Endometrium (tissue), 2 donors: ENCODE data around the gene TCP10L.
A peak's percentile ranks its signal among the peaks of the same experiment; 100 is the strongest.
"Not testable (repeated sequence)": the region's sequence is repeated elsewhere in the genome, so short reads cannot be mapped to it uniquely, and the experiment has no call there.

Experiments
- FAIRE-seq: peaks from 2 replicates; lab custom pipeline; 2012; peaks lifted over from hg19 to GRCh38; lab: Jason Lieb, UNC
- donor health status: control.
- donor health status: control.

TCP10L gene

GRCh38 chr21:32554832-32555638, 30.3 kb downstream of the TCP10L start:
- FAIRE-seq: no peak

GRCh38 chr21:32549886-32550285, 35.4 kb downstream of the TCP10L start:
- FAIRE-seq: no peak

- FAIRE-seq: no peak
Measured at GRCh38 chr21:32549440-32549839, 35.9 kb downstream of the TCP10L start.

DNA sequence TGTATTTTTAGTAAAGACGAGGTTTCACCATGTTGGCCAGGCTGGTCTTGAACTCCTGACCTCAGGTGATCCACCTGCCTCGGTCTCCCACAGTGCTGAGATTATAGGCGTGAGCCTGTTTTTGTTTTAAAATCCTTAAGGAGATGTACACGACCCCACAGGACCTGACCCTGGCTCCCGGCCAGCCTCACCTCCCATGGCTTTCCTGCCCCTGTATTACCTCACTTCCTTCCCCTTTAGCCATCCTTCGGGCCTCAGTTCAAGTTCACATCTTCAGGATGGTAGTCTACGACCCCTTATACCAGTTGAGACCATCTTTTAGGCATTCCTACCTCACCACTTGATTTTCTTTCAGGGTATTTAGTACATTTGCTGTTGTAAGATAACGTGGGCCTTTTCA, 36.3 kb downstream of the TCP10L start:
- no peak for FAIRE-seq

- no peak for FAIRE-seq
Measured at GRCh38 chr21:32547018-32547417, 38.3 kb downstream of the TCP10L start.

GRCh38 chr21:32545948-32546441, 39.3 kb downstream of the TCP10L start:
- FAIRE-seq: no peak

- no peak for FAIRE-seq
Measured at GRCh38 chr21:32544697-32545096, 40.6 kb downstream of the TCP10L start.

- no peak for FAIRE-seq
Measured at GRCh38 chr21:32543975-32544374, 41.3 kb downstream of the TCP10L start.

DNA sequence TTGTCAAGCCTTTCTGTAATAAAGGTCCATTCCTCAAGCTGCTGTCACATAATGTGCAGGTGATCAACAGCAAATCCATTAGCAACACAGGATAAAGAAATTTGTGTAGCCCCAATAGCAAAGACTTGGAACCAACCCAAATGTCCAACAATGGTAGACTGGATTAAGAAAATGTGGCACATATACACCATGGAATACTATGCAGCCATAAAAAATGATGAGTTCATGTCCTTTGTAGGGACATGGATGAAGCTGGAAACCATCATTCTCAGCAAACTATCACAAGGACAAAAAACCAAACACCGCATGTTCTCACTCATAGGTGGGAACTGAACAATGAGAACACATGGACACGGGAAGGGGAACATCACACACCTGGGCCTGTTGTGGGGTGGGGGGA, 42.3 kb downstream of the TCP10L start:
- FAIRE-seq: not testable (repeated sequence)

DNA sequence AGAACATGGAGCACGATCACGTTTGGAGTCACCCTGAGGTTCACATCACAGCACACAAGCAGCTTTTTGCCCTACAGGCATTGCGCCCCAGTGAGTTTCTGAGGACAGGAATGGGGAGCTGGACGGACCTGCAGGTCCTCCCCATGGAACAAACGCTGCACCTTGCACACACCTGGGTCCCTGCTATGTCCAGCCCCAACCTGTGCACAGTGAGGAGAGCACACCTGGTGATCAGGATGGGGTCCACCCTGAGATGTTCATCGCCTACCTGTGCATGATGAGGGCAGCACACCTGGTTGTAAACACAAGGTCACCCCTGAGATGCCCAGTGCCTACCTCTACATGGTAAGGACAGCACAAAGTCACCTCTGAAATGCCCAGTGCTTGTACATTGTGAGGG, 45.9 kb downstream of the TCP10L start:
- no peak for FAIRE-seq

DNA sequence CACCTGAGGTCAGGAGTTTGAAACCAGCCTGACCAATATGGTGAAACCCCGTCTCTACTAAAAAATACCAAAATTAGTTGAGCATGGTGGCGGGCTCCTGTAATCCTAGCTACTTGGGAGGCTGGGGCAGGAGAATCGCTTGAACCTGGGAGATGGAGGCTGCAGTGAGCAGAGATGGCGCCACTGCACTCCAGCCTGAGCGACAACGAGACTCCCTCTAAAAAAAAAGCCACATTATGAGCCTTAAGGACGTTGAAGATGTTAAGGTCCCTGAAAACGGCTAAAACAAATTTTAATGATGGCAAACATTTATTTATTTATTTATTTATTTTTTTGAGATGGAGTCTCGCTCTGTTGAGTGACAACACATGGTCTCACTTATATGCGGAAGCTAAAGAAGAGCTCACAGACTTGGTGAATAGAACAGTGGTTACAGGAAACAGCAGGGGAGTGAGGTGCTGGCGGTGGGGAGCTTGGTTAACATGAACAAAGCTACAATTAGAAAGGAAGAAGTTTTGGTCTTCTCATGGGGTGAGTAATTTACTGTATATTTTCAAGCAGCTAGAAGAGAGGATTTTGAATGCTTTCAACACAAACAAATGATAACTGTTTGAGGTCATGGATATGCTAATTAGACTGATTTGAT, 47.1 kb downstream of the TCP10L start:
- no peak for FAIRE-seq

DNA sequence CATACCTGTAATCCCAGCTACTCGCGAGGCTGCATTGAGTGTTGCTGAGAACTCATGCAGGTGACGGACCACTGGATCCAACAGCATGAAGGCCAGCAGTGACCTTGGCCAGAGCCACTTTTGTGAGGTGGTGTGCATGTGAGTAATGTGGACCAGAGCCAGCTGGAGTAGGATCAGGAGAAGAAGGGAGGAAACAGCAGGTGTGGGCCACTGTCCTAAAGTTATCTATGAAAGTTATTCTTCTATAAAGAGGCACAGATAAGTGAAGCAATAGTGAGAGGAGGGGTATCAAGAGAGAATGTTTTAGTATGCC, 47.8 kb downstream of the TCP10L start:
- no peak for FAIRE-seq

GRCh38 chr21:32535612-32536011, 49.7 kb downstream of the TCP10L start:
- FAIRE-seq: no peak

GRCh38 chr21:32534113-32534512, 51.2 kb downstream of the TCP10L start:
- FAIRE-seq: no peak

GRCh38 chr21:32533611-32534010, 51.7 kb downstream of the TCP10L start:
- no peak for FAIRE-seq

GRCh38 chr21:32533053-32533452, 52.3 kb downstream of the TCP10L start:
- FAIRE-seq: no peak

DNA sequence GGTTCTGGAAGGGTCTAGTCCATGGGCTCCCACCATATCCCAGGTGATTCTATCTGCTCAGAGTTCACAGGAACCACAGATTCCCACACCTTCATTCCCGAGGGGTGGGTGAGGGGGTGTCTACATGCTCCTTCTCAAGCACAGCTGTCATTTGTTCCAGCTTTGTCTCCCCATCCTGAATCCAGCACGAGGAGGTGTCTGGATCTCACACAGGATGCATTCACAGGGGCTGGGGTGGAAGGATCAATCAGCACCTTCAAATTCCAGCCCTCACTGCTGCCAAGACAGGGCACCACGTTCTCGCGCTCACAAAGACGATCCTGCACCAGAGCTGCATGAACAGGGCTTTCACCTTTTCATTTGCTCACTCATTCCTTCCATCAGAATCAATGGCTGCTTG, 52.7 kb downstream of the TCP10L start:
- no peak for FAIRE-seq

GRCh38 chr21:32531561-32531960, 53.8 kb downstream of the TCP10L start:
- not testable (repeated sequence) for FAIRE-seq

DNA sequence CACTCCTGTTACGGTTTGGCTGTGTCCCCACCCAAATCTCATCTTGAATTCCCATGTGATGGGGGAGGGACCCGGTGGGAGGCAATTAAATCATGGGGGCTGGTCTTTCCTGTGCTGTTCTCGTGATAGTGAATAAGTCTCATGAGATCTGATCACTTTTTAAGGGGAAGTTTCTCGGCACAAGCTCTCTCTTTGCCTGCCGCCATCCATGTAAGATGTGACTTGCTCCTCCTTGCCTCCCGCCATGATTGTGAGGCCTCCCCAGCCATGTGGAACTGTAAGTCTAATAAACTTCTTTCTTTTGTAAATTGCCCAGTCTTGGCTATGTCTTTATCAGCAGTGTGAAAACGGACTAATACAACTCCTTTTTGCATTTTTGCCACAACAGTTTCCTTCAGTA, 54.5 kb downstream of the TCP10L start:
- not testable (repeated sequence) for FAIRE-seq

DNA sequence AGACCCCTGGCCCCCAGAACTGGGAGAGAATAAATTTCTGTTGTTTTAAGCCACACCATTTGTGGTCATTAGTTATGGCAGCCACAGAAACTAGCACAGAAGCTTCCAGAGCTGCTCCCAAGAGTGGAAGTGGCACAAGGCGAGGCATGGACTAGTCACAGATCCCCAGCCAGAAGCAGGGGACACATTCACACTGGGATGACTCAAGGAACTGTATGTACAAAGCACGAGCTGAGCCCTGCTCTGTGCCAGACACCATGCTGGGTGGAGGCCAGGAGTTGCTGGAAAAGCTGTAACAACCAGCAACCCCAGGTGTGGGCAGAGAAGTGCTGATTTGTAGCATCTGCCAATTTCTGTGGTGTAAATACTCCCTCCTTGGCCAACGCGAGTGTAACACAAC, 55.6 kb downstream of the TCP10L start:
- FAIRE-seq: no peak

- FAIRE-seq: no peak
Measured at GRCh38 chr21:32525282-32525681, 60.0 kb downstream of the TCP10L start.

DNA sequence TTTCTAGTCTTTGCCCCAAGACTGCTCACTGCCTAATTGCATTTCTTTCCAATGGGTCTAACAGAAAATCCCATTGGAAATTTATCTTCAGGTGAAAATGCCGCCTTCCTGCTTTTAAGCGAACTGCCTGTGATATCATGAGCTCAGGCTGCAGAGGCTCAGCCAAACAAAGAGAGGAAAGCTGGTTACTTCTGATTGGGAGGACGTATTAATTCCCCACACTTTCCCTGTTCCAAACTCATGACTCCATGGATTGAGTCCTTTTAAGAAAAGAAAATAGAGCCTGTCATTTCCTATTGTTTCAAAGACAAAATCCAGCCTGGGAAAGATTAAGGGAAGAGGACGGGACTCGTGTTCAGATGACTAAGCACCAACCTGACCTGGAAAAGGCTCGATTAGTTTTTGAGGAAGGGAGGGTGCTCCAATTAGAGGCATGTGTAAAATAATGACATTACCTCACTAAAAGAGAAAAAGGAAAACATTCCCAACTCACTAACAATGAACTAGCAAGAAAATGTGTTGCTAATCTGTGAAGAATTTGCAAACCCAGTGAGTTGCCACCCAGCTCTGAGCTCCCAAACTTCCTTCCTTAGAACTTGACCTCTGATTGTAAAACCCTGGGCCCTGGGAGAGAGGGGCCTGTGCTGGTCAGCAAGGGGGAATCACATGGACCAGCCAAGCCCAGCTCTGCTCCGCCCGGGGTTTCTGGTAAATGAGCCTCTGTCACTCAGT, 61.2 kb downstream of the TCP10L start:
- FAIRE-seq: peak; percentile 90
